Measurements from ENCODE around the gene SLC44A1.

DNA sequence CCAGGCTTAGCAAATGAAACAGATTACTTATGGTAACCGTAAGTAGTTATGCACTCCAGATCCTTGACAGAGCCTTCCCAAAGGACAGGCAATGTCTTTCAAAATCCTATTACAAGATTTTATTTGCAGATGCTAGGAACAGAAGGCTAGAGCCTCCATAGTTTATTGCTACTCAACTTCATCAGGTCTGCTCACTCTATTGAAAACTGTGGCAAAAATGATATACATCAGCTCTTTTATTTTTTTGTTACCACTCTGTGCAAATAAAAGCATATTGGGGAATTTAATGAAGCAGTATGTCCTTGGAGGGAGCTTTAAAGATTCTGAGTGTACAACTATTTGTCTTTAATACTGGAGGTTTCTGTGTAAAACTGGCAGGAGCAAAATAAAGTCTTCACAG is 46.5 kb downstream of the SLC44A1 start:
- TF ChIP-seq CTCF (IDR thresholded peaks at IDR 0.05; ENCODE audit: low read length) (no peak), EZH2 (IDR thresholded peaks at IDR 0.05; ENCODE audit: borderline replicate concordance, low read length) (no peak)

Measured in OCI-LY1 (cell line).